ENCODE measurements around the gene FRG1. TPM values are rescaled to one million over a fixed set of nuclear protein-coding genes. Genes with fewer than 3 reads are reported as not detected.
"Not testable (repeated sequence)": the region's sequence is repeated elsewhere in the genome, so short reads cannot be mapped to it uniquely, and the experiment has no call there.

FRG1 gene
- total and polyA plus RNA-seq, 8 donors = 1.8 to 54.5 (median 34.2) TPM

GRCh38 chr4:189912170-189912569 lies 28.5 kb upstream of the FRG1 start:
- Histone ChIP-seq H3K27me3 (no peaks in the 10 kb centered on the region), H3K9me3 (peaks cover 0 to 11% (median 8%) of the 10 kb centered on the region in 4 donors), H3K4me1 (no peaks in the 10 kb centered on the region), H3K27ac (no peak overlapping the region), H3K4me3 (no peak overlapping the region), H3K36me3 (no peaks in the 10 kb centered on the region)
- TF ChIP-seq CTCF (IDR thresholded peaks at IDR 0.05) = peak in 3 of 7 experiments; percentile 5 to 22 (median 8)
- TF ChIP-seq EP300 (IDR thresholded peaks at IDR 0.05) = no peak
- intact Hi-C loops (cut with DNase I; ENCODE audit: low total_unique reads) = no loop called here
- no peak for DNase-seq
- WGBS, 5 donors = 47 to 61% (median 54%) methylated on average over 6 of the region's 6 CpGs

- TF ChIP-seq EP300 (IDR thresholded peaks at IDR 0.05) = no peak
- no peak for TF ChIP-seq POLR2A (IDR thresholded peaks at IDR 0.05)
- no peak for TF ChIP-seq POLR2AphosphoS5 (IDR thresholded peaks at IDR 0.05)
- TF ChIP-seq CTCF (IDR thresholded peaks at IDR 0.05) = no peak
- no peak for DNase-seq
- WGBS, 5 donors = 94 to 95% (median 95%) methylated on average over 10 to 23 of the region's 23 CpGs
- Histone ChIP-seq H3K4me3 (no peak overlapping the region), H3K27me3 (no peaks in the 10 kb centered on the region), H3K27ac (no peak overlapping the region), H3K36me3 (peaks cover 0 to 3% (median 0%) of the 10 kb centered on the region in 4 donors), H3K4me1 (no peaks in the 10 kb centered on the region), H3K9me3 (peaks cover 3 to 31% (median 23%) of the 10 kb centered on the region in 4 donors)
- intact Hi-C loops (cut with DNase I; ENCODE audit: low total_unique reads) = no loop called here
Measured at GRCh38 chr4:189917161-189917891, 23.3 kb upstream of the FRG1 start.

- WGBS, 5 donors = 48 to 86% (median 82%) methylated on average over 1 of the region's 1 CpG
- Histone ChIP-seq H3K4me3 (no peak overlapping the region), H3K4me1 (no peaks in the 10 kb centered on the region), H3K27ac (no peak overlapping the region), H3K27me3 (no peaks in the 10 kb centered on the region), H3K36me3 (peaks cover 0 to 3% (median 0%) of the 10 kb centered on the region in 4 donors), H3K9me3 (peaks cover 3 to 34% (median 24%) of the 10 kb centered on the region in 4 donors)
- DNase-seq = no peak
- no peak for TF ChIP-seq POLR2A (IDR thresholded peaks at IDR 0.05)
- TF ChIP-seq CTCF (IDR thresholded peaks at IDR 0.05) = no peak
- no peak for TF ChIP-seq POLR2AphosphoS5 (IDR thresholded peaks at IDR 0.05)
- no peak for TF ChIP-seq EP300 (IDR thresholded peaks at IDR 0.05)
- intact Hi-C loops (cut with DNase I; ENCODE audit: low total_unique reads) = no loop called here
Measured at GRCh38 chr4:189921058-189921457, 19.6 kb upstream of the FRG1 start.

GRCh38 chr4:189926742-189927141 lies 13.9 kb upstream of the FRG1 start:
- WGBS, 5 donors = 74 to 91% (median 81%) methylated on average over 5 of the region's 5 CpGs
- H3K27ac ChIP-seq; H3K36me3 ChIP-seq; H3K9me3 ChIP-seq; H3K4me3 ChIP-seq; H3K4me1 ChIP-seq; intact Hi-C loops (cut with DNase I; ENCODE audit: low total_unique reads); H3K27me3 ChIP-seq; DNase-seq: not testable (repeated sequence)

GRCh38 chr4:189941005-189941450 lies 356 bp downstream of the FRG1 start:
- peak overlapping the region; percentile 75 to 97 (median 90) for H3K4me3 ChIP-seq
- H3K4me1 ChIP-seq = peaks cover 10 to 48% (median 29%) of the 10 kb centered on the region in 4 donors
- TF ChIP-seq CTCF (IDR thresholded peaks at IDR 0.05) (no peak), POLR2A (IDR thresholded peaks at IDR 0.05) (no peak)
- H3K27me3 ChIP-seq = no peaks in the 10 kb centered on the region
- H3K9me3 ChIP-seq = no peaks in the 10 kb centered on the region
- H3K36me3 ChIP-seq = peaks cover 0 to 15% (median 4%) of the 10 kb centered on the region in 4 donors
- no peak for DNase-seq
- H3K27ac ChIP-seq = peak overlapping the region; percentile 86 to 98 (median 92)
- 1 to 5% (median 2%) methylated on average over 9 to 31 of the region's 31 CpGs for WGBS, 5 donors
- intact Hi-C loops (cut with DNase I; ENCODE audit: low total_unique reads) = no loop called here

GRCh38 chr4:189942412-189942811 lies 1.7 kb downstream of the FRG1 start:
- DNase-seq; H3K9me3 ChIP-seq; H3K27me3 ChIP-seq; H3K27ac ChIP-seq; intact Hi-C loops (cut with DNase I; ENCODE audit: low total_unique reads); H3K4me3 ChIP-seq: not testable (repeated sequence)
- peaks cover 0 to 21% (median 5%) of the 10 kb centered on the region in 4 donors for H3K36me3 ChIP-seq
- WGBS, 5 donors = 93 to 98% (median 95%) methylated on average over 3 of the region's 3 CpGs
- peaks cover 10 to 51% (median 29%) of the 10 kb centered on the region in 4 donors for H3K4me1 ChIP-seq

GRCh38 chr4:189944077-189944476 lies 3.4 kb downstream of the FRG1 start:
- H3K4me1 ChIP-seq = peaks cover 10 to 68% (median 32%) of the 10 kb centered on the region in 4 donors
- DNase-seq; H3K27ac ChIP-seq; H3K27me3 ChIP-seq; H3K4me3 ChIP-seq; intact Hi-C loops (cut with DNase I; ENCODE audit: low total_unique reads); H3K9me3 ChIP-seq: not testable (repeated sequence)
- peaks cover 0 to 23% (median 6%) of the 10 kb centered on the region in 4 donors for H3K36me3 ChIP-seq
- WGBS, 5 donors = 88 to 97% (median 92%) methylated on average over 5 of the region's 5 CpGs
